Neural progenitor cell (in vitro differentiated cells): ENCODE results near the gene CNOT3. TPM values are rescaled to one million over a fixed set of nuclear protein-coding genes. Genes with fewer than 3 reads are reported as not detected.

ENCODE experiments used
- DNase-seq: peaks from one replicate; pipeline ENCODE4 v3.0.0-alpha.2; 2016; ENCODE audit warnings: low spot score
- H2AFZ ChIP-seq: fragments of 200-600 bp; sonication (generic); replicated peaks from 2 replicates; pipeline ENCODE4 v1.6.1; 2016; ENCODE audit warnings: antibody characterized with exemption
- H3F3A ChIP-seq: fragments of 200-600 bp; sonication (generic); 2 replicates; pipeline ENCODE4 v1.6.1; 2016; ENCODE audit warnings: antibody characterized with exemption, low read depth
- H3K27ac ChIP-seq: fragments of 200-600 bp; sonication (generic); 2 replicates; pipeline ENCODE4 v1.5.1; 2016; ENCODE audit warnings: mild to moderate bottlenecking
- H3K27me3 ChIP-seq: fragments of 200-600 bp; sonication (generic); 2 replicates; pipeline ENCODE4 v1.6.1; 2016; ENCODE audit warnings: mild to moderate bottlenecking, moderate library complexity
- H3K36me3 ChIP-seq: fragments of 200-600 bp; sonication (generic); 2 replicates; pipeline ENCODE4 v1.5.1; 2016
- H3K4me1 ChIP-seq: fragments of 200-600 bp; sonication (generic); 2 replicates; pipeline ENCODE4 v1.6.1; 2016; ENCODE audit warnings: mixed run types
- H3K4me2 ChIP-seq: fragments of 200-600 bp; sonication (generic); 2 replicates; pipeline ENCODE4 v1.6.1; 2016
- H3K4me3 ChIP-seq: fragments of 200-600 bp; sonication (generic); 2 replicates; pipeline ENCODE4 v1.5.1; 2016
- H3K79me2 ChIP-seq: fragments of 200-600 bp; sonication (generic); 2 replicates; pipeline ENCODE4 v1.6.1; 2016; ENCODE audit warnings: low read depth
- H3K9ac ChIP-seq: fragments of 200-600 bp; sonication (generic); 2 replicates; pipeline ENCODE4 v1.6.1; 2016
- H3K9me3 ChIP-seq: fragments of 200-600 bp; sonication (generic); 2 replicates; pipeline ENCODE4 v1.5.1; 2016; ENCODE audit warnings: low read depth
- H4K20me1 ChIP-seq: fragments of 200-600 bp; sonication (generic); 2 replicates; pipeline ENCODE4 v1.6.1; 2016; ENCODE audit warnings: low read depth
- H3K27ac Mint-ChIP-seq: 3 replicates; pipeline ENCODE4 v1.8.0; 2021; ENCODE audit warnings: mixed read lengths
- H3K27me3 Mint-ChIP-seq: 2 replicates; pipeline ENCODE4 v1.8.0; 2022; ENCODE audit warnings: low read depth, mild to moderate bottlenecking, inconsistent platforms, moderate library complexity, mixed read lengths; ENCODE audit not compliant: insufficient read depth
- H3K36me3 Mint-ChIP-seq: 3 replicates; pipeline ENCODE4 v1.8.0; 2021; ENCODE audit warnings: mixed read lengths
- H3K4me1 Mint-ChIP-seq: 3 replicates; pipeline ENCODE4 v1.8.0; 2021; ENCODE audit warnings: mixed read lengths
- H3K4me3 Mint-ChIP-seq: 3 replicates; pipeline ENCODE4 v1.8.0; 2021; ENCODE audit warnings: mild to moderate bottlenecking, moderate library complexity, mixed read lengths
- H3K9me3 Mint-ChIP-seq: 3 replicates; pipeline ENCODE4 v1.8.0; 2020; ENCODE audit warnings: mixed read lengths
- EZH2 ChIP-seq: fragments of 200-600 bp; sonication (generic); IDR thresholded peaks from 2 replicates; pipeline ENCODE4 v1.6.1; 2017; ENCODE audit warnings: antibody characterized with exemption, mild to moderate bottlenecking, moderate library complexity
- EZH2phosphoT487 ChIP-seq: fragments of 200-600 bp; sonication (generic); IDR thresholded peaks from 2 replicates; pipeline ENCODE4 v1.6.1; 2017; ENCODE audit warnings: antibody characterized with exemption
- total RNA-seq: library from RNA; depleted of rRNA; stranded (reverse); fragments of >200 nt; gene quantifications from 2 replicates; pipeline ENCODE4 v1.2.3, GENCODE V29; 2015; ENCODE audit warnings: low replicate concordance
- TF ChIP-seq, protein P1 (sequence below): fragments of 200-600 bp; sonication (generic); IDR thresholded peaks from 2 replicates; pipeline ENCODE4 v1.5.1; 2017; ENCODE audit warnings: antibody characterized with exemption, mild to moderate bottlenecking

Gene CNOT3
- total RNA-seq, 1 donor from 2014 or later, result 29.4 TPM

DNA sequence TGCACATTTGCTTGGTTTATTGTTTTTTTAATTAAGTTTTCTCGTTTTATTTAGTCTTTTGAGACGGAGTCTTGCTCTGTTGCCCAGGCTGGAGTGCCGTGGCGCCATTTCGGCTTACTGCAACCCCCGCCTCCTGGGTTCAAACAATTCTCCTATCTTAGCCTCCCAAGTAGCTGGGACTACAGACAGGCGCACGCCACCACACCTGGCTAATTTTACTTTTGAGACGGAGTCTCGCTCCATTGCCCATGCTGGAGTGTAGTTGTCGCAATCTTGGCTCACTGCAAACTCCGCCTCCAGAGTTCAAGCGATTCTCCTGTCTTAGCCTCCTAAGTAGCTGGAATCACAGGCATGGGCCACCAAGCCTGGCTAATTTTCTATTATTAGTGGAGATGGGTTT is 64.4 kb downstream of the CNOT3 start:
- H2AFZ ChIP-seq, result no peak overlapping the region
- H3K79me2 ChIP-seq, result peaks cover 64% of the 10 kb centered on the region
- peak overlapping the region; percentile 94 for H3K9ac ChIP-seq
- H3K4me3 ChIP-seq, result peak overlapping the region; percentile 67
- peaks cover 7% of the 10 kb centered on the region for H3K27me3 Mint-ChIP-seq
- peaks cover 60% of the 10 kb centered on the region for H4K20me1 ChIP-seq
- peaks cover 17% of the 10 kb centered on the region for H3K36me3 ChIP-seq
- DNase-seq, result no peak
- no peaks in the 10 kb centered on the region for H3K9me3 ChIP-seq
- peaks cover 28% of the 10 kb centered on the region for H3K36me3 Mint-ChIP-seq
- peak overlapping the region; percentile 97 for H3K4me2 ChIP-seq
- peaks cover 33% of the 10 kb centered on the region for H3K4me1 ChIP-seq
- H3K4me3 Mint-ChIP-seq, result peak overlapping the region; percentile 100
- no peaks in the 10 kb centered on the region for H3K27me3 ChIP-seq
- no peaks in the 10 kb centered on the region for H3K9me3 Mint-ChIP-seq
- H3K4me1 Mint-ChIP-seq, result peaks cover 29% of the 10 kb centered on the region
- peaks cover 70% of the 10 kb centered on the region for H3F3A ChIP-seq
- H3K27ac Mint-ChIP-seq, result no peak overlapping the region
- no peak overlapping the region for H3K27ac ChIP-seq
- no peak for TF ChIP-seq EZH2
- TF ChIP-seq, protein P1, sequence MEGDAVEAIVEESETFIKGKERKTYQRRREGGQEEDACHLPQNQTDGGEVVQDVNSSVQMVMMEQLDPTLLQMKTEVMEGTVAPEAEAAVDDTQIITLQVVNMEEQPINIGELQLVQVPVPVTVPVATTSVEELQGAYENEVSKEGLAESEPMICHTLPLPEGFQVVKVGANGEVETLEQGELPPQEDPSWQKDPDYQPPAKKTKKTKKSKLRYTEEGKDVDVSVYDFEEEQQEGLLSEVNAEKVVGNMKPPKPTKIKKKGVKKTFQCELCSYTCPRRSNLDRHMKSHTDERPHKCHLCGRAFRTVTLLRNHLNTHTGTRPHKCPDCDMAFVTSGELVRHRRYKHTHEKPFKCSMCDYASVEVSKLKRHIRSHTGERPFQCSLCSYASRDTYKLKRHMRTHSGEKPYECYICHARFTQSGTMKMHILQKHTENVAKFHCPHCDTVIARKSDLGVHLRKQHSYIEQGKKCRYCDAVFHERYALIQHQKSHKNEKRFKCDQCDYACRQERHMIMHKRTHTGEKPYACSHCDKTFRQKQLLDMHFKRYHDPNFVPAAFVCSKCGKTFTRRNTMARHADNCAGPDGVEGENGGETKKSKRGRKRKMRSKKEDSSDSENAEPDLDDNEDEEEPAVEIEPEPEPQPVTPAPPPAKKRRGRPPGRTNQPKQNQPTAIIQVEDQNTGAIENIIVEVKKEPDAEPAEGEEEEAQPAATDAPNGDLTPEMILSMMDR, result no peak
- TF ChIP-seq EZH2phosphoT487, result no peak

GRCh38 chr19:54203151-54203611 is 65.6 kb downstream of the CNOT3 start:
- H3F3A ChIP-seq, result peaks cover 81% of the 10 kb centered on the region
- Mint-ChIP-seq H3K36me3 (peaks cover 34% of the 10 kb centered on the region), H3K4me1 (peaks cover 33% of the 10 kb centered on the region), H3K4me3 (peak overlapping the region; percentile 100), H3K27ac (no peak overlapping the region), H3K27me3 (peaks cover 7% of the 10 kb centered on the region), H3K9me3 (no peaks in the 10 kb centered on the region)
- no peak for TF ChIP-seq EZH2
- no peak for TF ChIP-seq EZH2phosphoT487
- TF ChIP-seq, protein P1, result no peak
- no peak overlapping the region for H2AFZ ChIP-seq
- no peak for DNase-seq
- peaks cover 64% of the 10 kb centered on the region for H3K79me2 ChIP-seq
- H3K4me1 ChIP-seq, result peaks cover 33% of the 10 kb centered on the region
- no peaks in the 10 kb centered on the region for H3K9me3 ChIP-seq
- H3K9ac ChIP-seq, result peak overlapping the region; percentile 54
- H3K27ac ChIP-seq, result no peak overlapping the region
- H3K27me3 ChIP-seq, result no peaks in the 10 kb centered on the region
- H3K36me3 ChIP-seq, result peaks cover 17% of the 10 kb centered on the region
- peaks cover 72% of the 10 kb centered on the region for H4K20me1 ChIP-seq
- peak overlapping the region; percentile 97 for H3K4me2 ChIP-seq
- peak overlapping the region; percentile 67 for H3K4me3 ChIP-seq

GRCh38 chr19:54204767-54205468 is 67.4 kb downstream of the CNOT3 start:
- Mint-ChIP-seq H3K4me1 (peaks cover 39% of the 10 kb centered on the region), H3K9me3 (no peaks in the 10 kb centered on the region), H3K4me3 (no peak overlapping the region), H3K27ac (no peak overlapping the region), H3K36me3 (peaks cover 35% of the 10 kb centered on the region), H3K27me3 (peaks cover 7% of the 10 kb centered on the region)
- Histone ChIP-seq H3K27ac (no peak overlapping the region), H3K27me3 (no peaks in the 10 kb centered on the region), H3K79me2 (peaks cover 64% of the 10 kb centered on the region), H4K20me1 (peaks cover 90% of the 10 kb centered on the region), H3K4me1 (peaks cover 33% of the 10 kb centered on the region), H3F3A (peaks cover 71% of the 10 kb centered on the region), H3K9ac (peak overlapping the region; percentile 25), H3K36me3 (peaks cover 17% of the 10 kb centered on the region), H3K4me3 (no peak overlapping the region), H3K4me2 (peak overlapping the region; percentile 97), H2AFZ (no peak overlapping the region), H3K9me3 (no peaks in the 10 kb centered on the region)
- TF ChIP-seq, protein P1, result no peak
- TF ChIP-seq EZH2phosphoT487, result no peak
- no peak for TF ChIP-seq EZH2
- DNase-seq, result no peak

Other genes with a start within 250 kb of the CNOT3 start
- 6.7 and 27.3 TPM in 2 replicates for gene CACNG7, start 228.5 kb upstream of the CNOT3 start, total RNA-seq
- 0.02 and 0.37 TPM in 2 replicates for gene CACNG8, start 174.8 kb upstream of the CNOT3 start, total RNA-seq
- 1.0 TPM in 1 of 2 replicates, not detected in the other for gene CACNG6, start 146.1 kb upstream of the CNOT3 start, total RNA-seq
- gene VSTM1, start 73.9 kb upstream of the CNOT3 start, total RNA-seq, result 0.12 TPM in 1 of 2 replicates, not detected in the other
- not detected in 2 replicates for gene TARM1, start 56.4 kb upstream of the CNOT3 start, total RNA-seq
- gene OSCAR, start 37.0 kb upstream of the CNOT3 start, total RNA-seq, result 2.4 TPM in 1 of 2 replicates, not detected in the other
- 40.3 and 75.9 TPM in 2 replicates for gene NDUFA3, start 34.9 kb upstream of the CNOT3 start, total RNA-seq
- gene TFPT, start 22.1 kb upstream of the CNOT3 start, total RNA-seq, result 9.4 and 18.0 TPM in 2 replicates
- gene PRPF31, start 22.0 kb upstream of the CNOT3 start, total RNA-seq, result 62.0 and 64.4 TPM in 2 replicates
- gene LENG1, start 22.0 kb downstream of the CNOT3 start, total RNA-seq, result 2.7 and 5.4 TPM in 2 replicates
- 0.46 TPM in 1 of 2 replicates, not detected in the other for gene TMC4, start 35.4 kb downstream of the CNOT3 start, total RNA-seq
- gene MBOAT7, start 51.8 kb downstream of the CNOT3 start, total RNA-seq, result 20.0 and 91.0 TPM in 2 replicates
- 10.3 and 37.3 TPM in 2 replicates for gene TSEN34, start 53.5 kb downstream of the CNOT3 start, total RNA-seq
- 1,773 and 2,732 TPM in 2 replicates for gene RPS9, start 63.1 kb downstream of the CNOT3 start, total RNA-seq
- gene LILRB3, start 85.2 kb downstream of the CNOT3 start, total RNA-seq, result not detected in 2 replicates
- not detected in 2 replicates for gene LILRA6, start 105.0 kb downstream of the CNOT3 start, total RNA-seq
- gene LILRB5, start 119.5 kb downstream of the CNOT3 start, total RNA-seq, result not detected in 2 replicates
- gene LILRB2, start 143.3 kb downstream of the CNOT3 start, total RNA-seq, result not detected in 2 replicates
- not detected in 2 replicates for gene LILRA5, start 175.4 kb downstream of the CNOT3 start, total RNA-seq
- not detected in 2 replicates for gene LILRA4, start 201.4 kb downstream of the CNOT3 start, total RNA-seq
- gene LAIR1, start 227.2 kb downstream of the CNOT3 start, total RNA-seq, result not detected in 2 replicates